K562 (cell line): ENCODE data around the gene PRKAR2B. TPM values are rescaled to one million over a fixed set of nuclear protein-coding genes. Genes with fewer than 3 reads are reported as not detected.

Experiments used
- BRD4 ChIP-seq: fragments of 200-600 bp; sonication (generic); IDR thresholded peaks from 2 replicates; pipeline ENCODE4 v1.6.1; 2017; ENCODE audit warnings: inconsistent platforms
- CHAMP1 ChIP-seq: fragments of 450-650 bp; IDR thresholded peaks from 2 replicates; pipeline ENCODE4 v1.6.1; 2016; ENCODE audit warnings: mild to moderate bottlenecking
- EHMT2 ChIP-seq: fragments of 450-650 bp; IDR thresholded peaks from 2 replicates; pipeline ENCODE4 v1.6.1; 2018; ENCODE audit warnings: antibody characterized with exemption
- FOXJ3 ChIP-seq: sonication (generic); formaldehyde crosslinking; IDR thresholded peaks from 2 replicates; pipeline ENCODE4 v1.4.0; 2020; ENCODE audit warnings: mild to moderate bottlenecking, missing genetic modification reagents
- FOXP1 ChIP-seq: sonication (generic); formaldehyde crosslinking; IDR thresholded peaks from 2 replicates; pipeline ENCODE4 v1.8.0; 2022; ENCODE audit warnings: mild to moderate bottlenecking, missing genetic modification reagents
- GABPB2 ChIP-seq: fragments of 250-450 bp; sonication (Bioruptor Pico); conservative IDR thresholded peaks from 2 replicates; pipeline ENCODE4 v1.5.1; 2021; ENCODE audit warnings: mild to moderate bottlenecking
- IRF1 ChIP-seq: sonication (generic); formaldehyde crosslinking; IDR thresholded peaks from 2 replicates; pipeline ENCODE4 v1.8.0; 2022; ENCODE audit warnings: missing genetic modification reagents, mild to moderate bottlenecking, borderline replicate concordance
- MEIS2 ChIP-seq: fragments of 450-650 bp; IDR thresholded peaks from 2 replicates; pipeline ENCODE4 v1.6.1; 2014; ENCODE audit warnings: mild to moderate bottlenecking; ENCODE audit not compliant: partially characterized antibody
- PHB2 ChIP-seq: fragments of 450-650 bp; IDR thresholded peaks from 2 replicates; pipeline ENCODE4 v1.6.1; 2017; ENCODE audit warnings: low read depth
- PHTF2 ChIP-seq: fragments of 250-450 bp; sonication (Bioruptor Pico); IDR thresholded peaks from 2 replicates; pipeline ENCODE4 v1.5.0; 2021; ENCODE audit warnings: mild to moderate bottlenecking
- PRPF4 ChIP-seq: fragments of 200-400 bp; formaldehyde crosslinking; IDR thresholded peaks from one replicate; pipeline ENCODE4 v1.6.1; 2017; ENCODE audit warnings: low read length, low read depth, mild to moderate bottlenecking; ENCODE audit not compliant: insufficient read depth, poor library complexity, severe bottlenecking
- THAP7 ChIP-seq: fragments of 250-450 bp; sonication (Bioruptor Pico); IDR thresholded peaks from 2 replicates; pipeline ENCODE4 v1.5.0; 2021
- USF2 ChIP-seq: sonication (generic); formaldehyde crosslinking; IDR thresholded peaks from 2 replicates; pipeline ENCODE4 v1.5.0; 2020; ENCODE audit warnings: missing genetic modification reagents
- ZHX1 ChIP-seq: fragments of 150-350 bp; conservative IDR thresholded peaks from 2 replicates; pipeline ENCODE4 v1.6.1; 2014; ENCODE audit warnings: low read length
- ZNF165 ChIP-seq: fragments of 250-450 bp; sonication (Bioruptor Pico); IDR thresholded peaks from 2 replicates; pipeline ENCODE4 v1.4.0; 2020; ENCODE audit warnings: borderline replicate concordance
- ZNF239 ChIP-seq: fragments of 250-450 bp; sonication (Bioruptor Pico); IDR thresholded peaks from 2 replicates; pipeline ENCODE4 v1.4.0; 2020; ENCODE audit warnings: mild to moderate bottlenecking
- ZNF263 ChIP-seq: sonication (generic); formaldehyde crosslinking; IDR thresholded peaks from 2 replicates; pipeline ENCODE4 v1.8.0; 2022; ENCODE audit warnings: mild to moderate bottlenecking, missing genetic modification reagents, borderline replicate concordance
- ZNF324 ChIP-seq: fragments of 250-450 bp; sonication (Bioruptor Pico); IDR thresholded peaks from 2 replicates; pipeline ENCODE4 v1.4.0; 2020; ENCODE audit warnings: mild to moderate bottlenecking
- ZNF780A ChIP-seq: fragments of 250-450 bp; sonication (Bioruptor Pico); IDR thresholded peaks from 2 replicates; pipeline ENCODE4 v1.5.0; 2021; ENCODE audit warnings: mild to moderate bottlenecking
- polyA plus RNA-seq, 8 experiments: library from polyadenylated mRNA; depleted of rRNA in 4 of 8; stranded (reverse) in 5 of 8; unstranded in 3 of 8; fragments of >200 nt; fragmentation: Nextera tagmentation in 2 of 8; fragmentation: Illumina TruSeq in 1 of 8; extraction: Ambion mirVana in 2 of 8; extraction: Trizol in 1 of 8; gene quantifications; 2 replicates each; pipeline versions ENCODE4 v1.2.1 to v1.2.3, GENCODE V29; 2011 to 2014; ENCODE audit warnings: inconsistent platforms in 1 of 8, missing spikeins in 1 of 8
- total RNA-seq, 7 experiments: library from RNA; depleted of rRNA in 6 of 7; stranded (reverse); fragments of >200 nt in 6 of 7; fragmentation: Illumina TruSeq in 2 of 7; extraction: Trizol in 2 of 7; gene quantifications; 2 replicates each; pipeline versions ENCODE4 v1.2.1 to v1.2.3, GENCODE V29; 2011 to 2021; ENCODE audit warnings: low replicate concordance in 1 of 7
- TF ChIP-seq, protein P1 (sequence below): fragments of 450-650 bp; IDR thresholded peaks from one replicate; pipeline ENCODE4 v1.6.1; 2018; ENCODE audit warnings: mild to moderate bottlenecking, moderate library complexity; ENCODE audit not compliant: partially characterized antibody

Gene PRKAR2B
- total and polyA plus RNA-seq, 9 of the 15 experiments (the other 6 are each of a cell fraction or from before 2014, with no cell fraction given), result 59.0 to 173 (median 129) TPM

GRCh38 chr7:107016312-107016711 is 28.2 kb upstream of the PRKAR2B start (continued):
- TF ChIP-seq THAP7 (CRISPR knock-in tag) (no peak), USF2 (CRISPR knock-in tag) (no peak), ZNF165 (no peak), MEIS2 (peak; percentile 7), IRF1 (no peak), BRD4 (no peak), PHTF2 (CRISPR knock-in tag) (no peak), ZNF263 (CRISPR knock-in tag) (no peak), PHB2 (no peak), FOXP1 (CRISPR knock-in tag) (no peak), ZNF324 (CRISPR knock-in tag) (no peak), GABPB2 (CRISPR knock-in tag) (no peak), CHAMP1 (no peak), ZHX1 (no peak), EHMT2 (no peak), FOXJ3 (CRISPR knock-in tag) (no peak), PRPF4 (no peak), ZNF780A (CRISPR knock-in tag) (no peak), ZNF239 (CRISPR knock-in tag) (no peak)
- TF ChIP-seq, protein P1, sequence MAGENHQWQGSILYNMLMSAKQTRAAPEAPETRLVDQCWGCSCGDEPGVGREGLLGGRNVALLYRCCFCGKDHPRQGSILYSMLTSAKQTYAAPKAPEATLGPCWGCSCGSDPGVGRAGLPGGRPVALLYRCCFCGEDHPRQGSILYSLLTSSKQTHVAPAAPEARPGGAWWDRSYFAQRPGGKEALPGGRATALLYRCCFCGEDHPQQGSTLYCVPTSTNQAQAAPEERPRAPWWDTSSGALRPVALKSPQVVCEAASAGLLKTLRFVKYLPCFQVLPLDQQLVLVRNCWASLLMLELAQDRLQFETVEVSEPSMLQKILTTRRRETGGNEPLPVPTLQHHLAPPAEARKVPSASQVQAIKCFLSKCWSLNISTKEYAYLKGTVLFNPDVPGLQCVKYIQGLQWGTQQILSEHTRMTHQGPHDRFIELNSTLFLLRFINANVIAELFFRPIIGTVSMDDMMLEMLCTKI, result no peak
